ENCODE results near the gene GPR156.

Gene GPR156

GRCh38 chr3:120153294-120153693, 131.7 kb downstream of the GPR156 start:
- H3F3A ChIP-seq (ENCODE audit: control insufficient read depth, insufficient read depth) = no peaks in the 10 kb centered on the region
- peaks cover 15% of the 10 kb centered on the region for H3K9me3 ChIP-seq (ENCODE audit: control insufficient read depth, insufficient read depth, low read length)
- no peaks in the 10 kb centered on the region for H3K27me3 ChIP-seq (ENCODE audit: control insufficient read depth, low read length)
- H3K36me3 ChIP-seq (ENCODE audit: control insufficient read depth, low read length) = no peaks in the 10 kb centered on the region
- H3K4me2 ChIP-seq (ENCODE audit: low read length) = no peak overlapping the region
- H3K79me2 ChIP-seq (ENCODE audit: control insufficient read depth, low read length) = no peaks in the 10 kb centered on the region
- H4K20me1 ChIP-seq (ENCODE audit: control insufficient read depth, insufficient read depth, low read depth, low read length) = no peaks in the 10 kb centered on the region
- H3K4me1 ChIP-seq (ENCODE audit: control insufficient read depth, low read length) = no peaks in the 10 kb centered on the region
- no peak overlapping the region for H3K4me3 ChIP-seq (ENCODE audit: low read length)
- H3K9me2 ChIP-seq (replicated peaks; ENCODE audit: control insufficient read depth, low read length) = no peaks in the 10 kb centered on the region
- TF ChIP-seq EZH2phosphoT487 (IDR thresholded peaks at IDR 0.05; ENCODE audit: borderline replicate concordance, low read length) (no peak), CTCF (IDR thresholded peaks at IDR 0.05; ENCODE audit: low read depth, low read length, poor library complexity, severe bottlenecking) (no peak)
- H3K27ac ChIP-seq (ENCODE audit: low read depth, low read length) = no peak overlapping the region

- peaks cover 4% of the 10 kb centered on the region for H3K4me1 ChIP-seq (ENCODE audit: control insufficient read depth, low read length)
- H3K9me3 ChIP-seq (ENCODE audit: control insufficient read depth, insufficient read depth, low read length) = peaks cover 15% of the 10 kb centered on the region
- no peak overlapping the region for H3K4me2 ChIP-seq (ENCODE audit: low read length)
- H3K27me3 ChIP-seq (ENCODE audit: control insufficient read depth, low read length) = no peaks in the 10 kb centered on the region
- H3F3A ChIP-seq (ENCODE audit: control insufficient read depth, insufficient read depth) = no peaks in the 10 kb centered on the region
- no peaks in the 10 kb centered on the region for H3K79me2 ChIP-seq (ENCODE audit: control insufficient read depth, low read length)
- H3K27ac ChIP-seq (ENCODE audit: low read depth, low read length) = no peak overlapping the region
- TF ChIP-seq EZH2phosphoT487 (IDR thresholded peaks at IDR 0.05; ENCODE audit: borderline replicate concordance, low read length) = no peak
- TF ChIP-seq CTCF (IDR thresholded peaks at IDR 0.05; ENCODE audit: low read depth, low read length, poor library complexity, severe bottlenecking) = no peak
- H3K4me3 ChIP-seq (ENCODE audit: low read length) = no peak overlapping the region
- no peaks in the 10 kb centered on the region for H4K20me1 ChIP-seq (ENCODE audit: control insufficient read depth, insufficient read depth, low read depth, low read length)
- H3K36me3 ChIP-seq (ENCODE audit: control insufficient read depth, low read length) = no peaks in the 10 kb centered on the region
- H3K9me2 ChIP-seq (replicated peaks; ENCODE audit: control insufficient read depth, low read length) = no peaks in the 10 kb centered on the region
These were observed 133.2 kb downstream of the GPR156 start for GRCh38 chr3:120151791-120152190.

GRCh38 chr3:120148187-120148949, 136.7 kb downstream of the GPR156 start:
- no peaks in the 10 kb centered on the region for H3F3A ChIP-seq (ENCODE audit: control insufficient read depth, insufficient read depth)
- no peak overlapping the region for H3K4me2 ChIP-seq (ENCODE audit: low read length)
- H3K36me3 ChIP-seq (ENCODE audit: control insufficient read depth, low read length) = no peaks in the 10 kb centered on the region
- no peaks in the 10 kb centered on the region for H3K27me3 ChIP-seq (ENCODE audit: control insufficient read depth, low read length)
- peaks cover 4% of the 10 kb centered on the region for H3K4me1 ChIP-seq (ENCODE audit: control insufficient read depth, low read length)
- no peaks in the 10 kb centered on the region for H3K9me2 ChIP-seq (replicated peaks; ENCODE audit: control insufficient read depth, low read length)
- H4K20me1 ChIP-seq (ENCODE audit: control insufficient read depth, insufficient read depth, low read depth, low read length) = no peaks in the 10 kb centered on the region
- no peak overlapping the region for H3K27ac ChIP-seq (ENCODE audit: low read depth, low read length)
- H3K9me3 ChIP-seq (ENCODE audit: control insufficient read depth, insufficient read depth, low read length) = no peaks in the 10 kb centered on the region
- H3K4me3 ChIP-seq (ENCODE audit: low read length) = no peak overlapping the region
- no peaks in the 10 kb centered on the region for H3K79me2 ChIP-seq (ENCODE audit: control insufficient read depth, low read length)
- no peak for TF ChIP-seq CTCF (IDR thresholded peaks at IDR 0.05; ENCODE audit: low read depth, low read length, poor library complexity, severe bottlenecking)
- no peak for TF ChIP-seq EZH2phosphoT487 (IDR thresholded peaks at IDR 0.05; ENCODE audit: borderline replicate concordance, low read length)
